Measurements from ENCODE around the gene GMDS.

- TF ChIP-seq CTCF (IDR thresholded peaks at IDR 0.05; ENCODE audit: low read length) (no peak), EZH2 (optimal IDR thresholded peaks at IDR 0.05; ENCODE audit: low read depth, low read length) (no peak)
These were observed 52.4 kb downstream of the GMDS start for GRCh38 chr6:2192976-2193375.
